ENCODE measurements around the gene ST6GALNAC2.
"Not testable (repeated sequence)": the region's sequence is repeated elsewhere in the genome, so short reads cannot be mapped to it uniquely, and the experiment has no call there.

The ST6GALNAC2 gene

GRCh38 chr17:76528528-76529223 is 57.0 kb downstream of the ST6GALNAC2 start:
- no peak for DNase-seq (ENCODE audit: low spot score)

- DNase-seq (ENCODE audit: low spot score) = no peak
Observed at GRCh38 chr17:76528156-76528527, 57.5 kb downstream of the ST6GALNAC2 start.

- DNase-seq (ENCODE audit: low spot score) = no peak
Observed at GRCh38 chr17:76527430-76528111, 58.1 kb downstream of the ST6GALNAC2 start.

- not testable (repeated sequence) for DNase-seq (ENCODE audit: low spot score)
Observed at GRCh38 chr17:76527016-76527415, 58.6 kb downstream of the ST6GALNAC2 start.

GRCh38 chr17:76525513-76525833 is 60.2 kb downstream of the ST6GALNAC2 start:
- DNase-seq (ENCODE audit: low spot score) = not testable (repeated sequence)

- no peak for DNase-seq (ENCODE audit: low spot score)
Observed at GRCh38 chr17:76524598-76525512, 60.8 kb downstream of the ST6GALNAC2 start.

- DNase-seq (ENCODE audit: low spot score) = peak; percentile 47
Observed at GRCh38 chr17:76523084-76524037, 62.3 kb downstream of the ST6GALNAC2 start.

GRCh38 chr17:76521683-76522082 is 64.0 kb downstream of the ST6GALNAC2 start:
- not testable (repeated sequence) for DNase-seq (ENCODE audit: low spot score)

GRCh38 chr17:76521262-76521661 is 64.4 kb downstream of the ST6GALNAC2 start:
- no peak for DNase-seq (ENCODE audit: low spot score)

- no peak for DNase-seq (ENCODE audit: low spot score)
Observed at GRCh38 chr17:76519048-76519966, 66.4 kb downstream of the ST6GALNAC2 start.

- DNase-seq (ENCODE audit: low spot score) = no peak
Observed at GRCh38 chr17:76517638-76518038, 68.0 kb downstream of the ST6GALNAC2 start.
